Mucosa of descending colon (tissue), 3 donors: ENCODE results near the gene DSCAM. TPM values are rescaled to one million over a fixed set of nuclear protein-coding genes. Genes with fewer than 3 reads are reported as not detected.

Experiments
- ATAC-seq: fragments of 200-7000 bp; cut with Tn5 transposase; one replicate; pipeline ENCODE4 v1.9.1; 2020; ENCODE audit warnings: mild to moderate bottlenecking, moderate library complexity
- DNase-seq, 3 donors: peaks; one replicate each; pipeline ENCODE4 v3.0.0-alpha.2; 2020
- H3K36me3 ChIP-seq: fragments of 200-600 bp; one replicate; pipeline ENCODE4 v1.8.0; 2021; ENCODE audit warnings: low read depth, mild to moderate bottlenecking
- H3K4me1 ChIP-seq: fragments of 200-600 bp; one replicate; pipeline ENCODE4 v1.8.0; 2021; ENCODE audit warnings: low read depth, mild to moderate bottlenecking
- H3K4me3 ChIP-seq: fragments of 200-600 bp; one replicate; pipeline ENCODE4 v1.8.0; 2021; ENCODE audit warnings: mild to moderate bottlenecking
- H3K9me3 ChIP-seq: fragments of 200-600 bp; one replicate; pipeline ENCODE4 v1.8.0; 2021; ENCODE audit warnings: mild to moderate bottlenecking
- intact Hi-C, 2 donors: fragments of 100-400 bp; cut with DNase I in 1 of 2; cut with micrococcal nuclease in 1 of 2; formaldehyde crosslinking; loops; one replicate each; pipeline versions ENCODE4 v1.11.0 to v1.11.1; 2022; cut with DNase I, micrococcal nuclease
- total RNA-seq, 3 donors: library from RNA; stranded (reverse); fragmentation: NEBNext Ultra II Directional in 2 of 3; extraction: Animal tissue kit (Norgen Biotek cat#: 25700) in 2 of 3; gene quantifications; one replicate each; pipeline versions ENCODE4 v1.2.1 to v1.2.4, GENCODE V29; 2021 to 2023
- TF ChIP-seq, protein P1 (sequence below): fragments of 200-600 bp; IDR thresholded peaks from one replicate; pipeline ENCODE4 v1.8.0; 2022; ENCODE audit warnings: antibody characterized with exemption, mild to moderate bottlenecking
- donor health status: DM: no; HTN: no; CAD: no; lungs with moderate emphysema.
- donor health status: DM: no; HTN: no; CAD: no.
- donor health status: DM: no; HTN: yes; CAD: no.

DSCAM gene
- total RNA-seq, 3 donors from 2014 or later = 0.35 TPM; not detected in 2

- no peaks in the 10 kb centered on the region for H3K4me1 ChIP-seq
- H3K36me3 ChIP-seq = no peaks in the 10 kb centered on the region
- TF ChIP-seq, protein P1, sequence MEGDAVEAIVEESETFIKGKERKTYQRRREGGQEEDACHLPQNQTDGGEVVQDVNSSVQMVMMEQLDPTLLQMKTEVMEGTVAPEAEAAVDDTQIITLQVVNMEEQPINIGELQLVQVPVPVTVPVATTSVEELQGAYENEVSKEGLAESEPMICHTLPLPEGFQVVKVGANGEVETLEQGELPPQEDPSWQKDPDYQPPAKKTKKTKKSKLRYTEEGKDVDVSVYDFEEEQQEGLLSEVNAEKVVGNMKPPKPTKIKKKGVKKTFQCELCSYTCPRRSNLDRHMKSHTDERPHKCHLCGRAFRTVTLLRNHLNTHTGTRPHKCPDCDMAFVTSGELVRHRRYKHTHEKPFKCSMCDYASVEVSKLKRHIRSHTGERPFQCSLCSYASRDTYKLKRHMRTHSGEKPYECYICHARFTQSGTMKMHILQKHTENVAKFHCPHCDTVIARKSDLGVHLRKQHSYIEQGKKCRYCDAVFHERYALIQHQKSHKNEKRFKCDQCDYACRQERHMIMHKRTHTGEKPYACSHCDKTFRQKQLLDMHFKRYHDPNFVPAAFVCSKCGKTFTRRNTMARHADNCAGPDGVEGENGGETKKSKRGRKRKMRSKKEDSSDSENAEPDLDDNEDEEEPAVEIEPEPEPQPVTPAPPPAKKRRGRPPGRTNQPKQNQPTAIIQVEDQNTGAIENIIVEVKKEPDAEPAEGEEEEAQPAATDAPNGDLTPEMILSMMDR = no peak
- intact Hi-C loops = no loop called here
- DNase-seq (no peak), ATAC-seq (no peak)
- no peak overlapping the region for H3K4me3 ChIP-seq
- peaks cover 5% of the 10 kb centered on the region for H3K9me3 ChIP-seq
Measured at GRCh38 chr21:40553781-40554180, 293.2 kb downstream of the DSCAM start.

GRCh38 chr21:40547906-40548513 is 298.9 kb downstream of the DSCAM start:
- DNase-seq (no peak), ATAC-seq (no peak)
- peaks cover 19% of the 10 kb centered on the region for H3K9me3 ChIP-seq
- no peak overlapping the region for H3K4me3 ChIP-seq
- no peaks in the 10 kb centered on the region for H3K36me3 ChIP-seq
- intact Hi-C loops = no loop called here
- TF ChIP-seq, protein P1 = no peak
- no peaks in the 10 kb centered on the region for H3K4me1 ChIP-seq

DNA sequence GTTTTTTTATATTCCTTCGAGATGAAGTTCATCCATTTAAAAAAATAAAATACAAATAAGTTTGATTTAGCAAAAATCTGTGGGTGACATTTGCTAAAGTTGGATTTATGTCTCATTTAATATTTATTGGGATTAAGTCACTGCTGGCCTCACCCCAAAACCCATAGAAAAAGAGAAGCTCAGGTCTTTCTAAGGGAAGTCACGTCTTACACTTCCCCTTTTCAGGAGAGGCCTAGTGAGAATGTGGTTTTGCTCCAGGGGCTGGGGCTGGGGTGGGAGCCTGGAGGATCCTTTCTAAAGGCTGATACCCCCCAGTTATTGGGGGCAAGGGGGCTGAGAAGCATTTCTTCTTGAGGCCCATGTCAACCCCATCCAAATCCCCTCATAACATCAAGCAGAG is 300.3 kb downstream of the DSCAM start:
- DNase-seq (no peak), ATAC-seq (no peak)
- H3K4me1 ChIP-seq = no peaks in the 10 kb centered on the region
- peaks cover 19% of the 10 kb centered on the region for H3K9me3 ChIP-seq
- H3K4me3 ChIP-seq = no peak overlapping the region
- no peaks in the 10 kb centered on the region for H3K36me3 ChIP-seq
- TF ChIP-seq, protein P1 = no peak
- intact Hi-C loops = no loop called here

DNA sequence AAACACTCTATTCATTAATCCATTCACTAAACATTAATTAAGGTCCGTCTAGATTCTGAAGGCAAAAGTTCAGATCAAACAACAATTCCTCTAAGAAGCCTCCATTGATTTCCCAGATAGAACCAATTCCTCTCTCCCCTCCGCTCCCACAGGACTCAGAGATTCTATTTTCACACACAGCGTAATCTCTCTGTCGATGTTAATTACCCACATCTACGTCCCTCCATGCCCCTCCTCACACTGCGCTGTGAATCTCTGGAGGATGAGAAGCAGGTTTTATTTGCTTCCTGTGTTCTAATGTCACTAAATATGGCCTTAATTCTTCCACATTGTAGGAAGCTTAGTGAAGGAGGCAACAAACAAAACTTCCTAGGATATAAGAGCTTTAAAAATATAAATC is 306.7 kb downstream of the DSCAM start:
- TF ChIP-seq, protein P1 = no peak
- DNase-seq = no peak

DNA sequence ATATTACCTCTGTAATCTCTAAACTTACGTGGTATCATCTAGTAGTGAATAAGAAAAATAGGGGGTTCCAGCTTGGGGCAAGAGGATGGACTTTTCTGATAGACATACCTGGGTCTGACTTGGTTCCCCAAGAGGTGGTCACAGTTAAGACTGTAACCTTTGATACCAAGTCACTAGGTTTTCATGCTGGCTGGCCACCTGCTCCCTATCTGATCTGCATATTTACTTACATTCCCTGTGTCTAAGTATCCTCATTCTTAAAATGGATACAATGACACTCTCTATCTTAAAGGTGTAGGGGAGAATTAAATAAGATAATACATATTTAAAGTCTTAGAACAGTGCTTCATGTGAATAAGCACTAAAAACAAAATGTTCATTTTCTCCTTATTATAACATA is 312.1 kb downstream of the DSCAM start:
- TF ChIP-seq, protein P1 = no peak
- Histone ChIP-seq H3K36me3 (no peaks in the 10 kb centered on the region), H3K9me3 (peaks cover 13% of the 10 kb centered on the region), H3K4me1 (no peaks in the 10 kb centered on the region), H3K4me3 (no peak overlapping the region)
- intact Hi-C loops = no loop called here
- ATAC-seq (no peak), DNase-seq (no peak)

More for the DNA sequence above, 306.7 kb downstream of the DSCAM start:
- no peak for ATAC-seq
- peaks cover 8% of the 10 kb centered on the region for H3K9me3 ChIP-seq
- no peak overlapping the region for H3K4me3 ChIP-seq
- intact Hi-C loops = no loop called here
- no peaks in the 10 kb centered on the region for H3K36me3 ChIP-seq
- no peaks in the 10 kb centered on the region for H3K4me1 ChIP-seq
